ENCODE measurements around the gene LEP. TPM values are rescaled to one million over a fixed set of nuclear protein-coding genes. Genes with fewer than 3 reads are reported as not detected.

LEP gene
- total and polyA plus RNA-seq, 2 donors (not counting 1 experiment from before 2014, with no cell fraction given), result not detected

DNA sequence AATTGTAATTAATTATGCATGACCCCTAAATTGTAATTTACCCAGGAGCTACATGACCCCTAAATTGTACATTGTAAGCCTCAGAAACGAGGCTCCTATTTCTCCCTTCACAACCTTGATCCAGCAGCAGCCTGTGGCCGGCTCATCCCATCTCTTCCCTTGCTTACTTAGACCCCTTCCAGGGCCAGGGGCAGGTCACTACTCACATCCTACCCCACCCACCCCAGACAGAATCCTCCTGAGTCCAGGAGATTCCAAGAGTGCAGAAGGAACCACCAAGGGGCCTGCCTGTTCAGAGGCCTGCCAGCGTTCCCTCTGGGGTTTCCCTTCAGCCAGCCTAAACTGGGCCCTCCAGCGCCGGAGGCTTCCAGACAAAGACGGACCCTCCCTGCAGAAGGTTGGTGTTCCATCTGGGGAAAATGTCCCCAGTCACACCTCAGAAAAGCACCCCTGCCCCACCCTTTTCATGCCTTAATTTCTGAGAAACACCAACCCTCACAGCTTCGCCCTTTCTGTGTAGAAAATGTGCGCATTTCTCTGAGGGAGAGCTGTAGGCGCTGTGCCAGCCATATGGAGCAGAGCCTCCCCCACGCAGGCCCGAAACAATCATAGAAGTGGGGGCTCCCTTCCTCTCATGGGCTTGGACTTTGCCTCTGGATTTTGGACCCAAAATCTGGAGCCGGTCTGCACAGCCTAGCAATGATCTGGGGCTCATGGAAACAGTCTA, 19.2 kb downstream of the LEP start:
- DNase-seq (no peak), ATAC-seq (ENCODE audit: low read depth) (no peak)
- Histone ChIP-seq H3K79me2 (ENCODE audit: control insufficient read depth, insufficient read depth, low read length) (no peaks in the 10 kb centered on the region), H2AFZ (ENCODE audit: insufficient read depth, low read depth, low read length, poor library complexity, severe bottlenecking) (no peak overlapping the region), H3K36me3 (replicated peaks in 1 of 2; ENCODE audit: control extremely low read depth in 1 of 2, control insufficient read depth in 1 of 2, extremely low read depth in 1 of 2, insufficient read depth in 2 of 2, low read length in 1 of 2) (no peaks in the 10 kb centered on the region), H3K9ac (ENCODE audit: low read length) (no peak overlapping the region), H3K4me1 (ENCODE audit: control insufficient read depth in 2 of 2, insufficient read depth in 2 of 2, low read length in 2 of 2) (no peaks in the 10 kb centered on the region), H3K9me3 (ENCODE audit: control extremely low read depth in 1 of 3, control insufficient read depth in 2 of 3, insufficient read depth in 1 of 3, low read length in 2 of 3) (no peaks in the 10 kb centered on the region), H3K27ac (ENCODE audit: low read length in 2 of 2) (no peak overlapping the region), H3K4me2 (replicated peaks; ENCODE audit: low read depth, low read length, poor library complexity, severe bottlenecking) (no peak overlapping the region), H3K27me3 (replicated peaks in 1 of 4; ENCODE audit: control extremely low read depth in 1 of 4, control insufficient read depth in 3 of 4, insufficient read depth in 4 of 4, low read length in 3 of 4) (peaks cover 0 to 7% (median 0%) of the 10 kb centered on the region in 4 experiments), H4K20me1 (ENCODE audit: control insufficient read depth, insufficient read depth, low read length, poor library complexity, severe bottlenecking) (no peaks in the 10 kb centered on the region), H3K4me3 (ENCODE audit: control extremely low read depth in 1 of 5, extremely low read depth in 1 of 5, insufficient read depth in 1 of 5, low read depth in 2 of 5, low read length in 4 of 5) (no peak overlapping the region)
- ChIA-PET POLR2A (no interaction called here), CTCF (no interaction called here)
- intact Hi-C loops (cut with micrococcal nuclease), result no loop called here
- WGBS (ENCODE audit: insufficient coverage), result 89% methylated on average over 6 of the region's 12 CpGs
- no peak for TF ChIP-seq EZH2 (IDR thresholded peaks at IDR 0.05; ENCODE audit: borderline replicate concordance, insufficient read depth, low read depth, low read length, poor library complexity, severe bottlenecking)
- no peak for TF ChIP-seq CTCF (IDR thresholded peaks at IDR 0.05)
- Mint-ChIP-seq H3K4me3 (no peak overlapping the region), H3K27me3 (peaks cover 19% of the 10 kb centered on the region), H3K4me1 (no peaks in the 10 kb centered on the region), H3K9me3 (ENCODE audit: insufficient read depth) (no peaks in the 10 kb centered on the region), H3K27ac (no peak overlapping the region)

GRCh38 chr7:128262273-128263028, 21.4 kb downstream of the LEP start:
- no peaks in the 10 kb centered on the region for H3K79me2 ChIP-seq (ENCODE audit: control insufficient read depth, insufficient read depth, low read length)
- Mint-ChIP-seq H3K27me3 (peaks cover 21% of the 10 kb centered on the region), H3K27ac (no peak overlapping the region), H3K4me1 (no peaks in the 10 kb centered on the region), H3K4me3 (no peak overlapping the region), H3K9me3 (ENCODE audit: insufficient read depth) (no peaks in the 10 kb centered on the region)
- no peak overlapping the region for H3K27ac ChIP-seq (ENCODE audit: low read length in 2 of 2)
- no peak for ATAC-seq (ENCODE audit: low read depth)
- no peaks in the 10 kb centered on the region for H4K20me1 ChIP-seq (ENCODE audit: control insufficient read depth, insufficient read depth, low read length, poor library complexity, severe bottlenecking)
- no peak overlapping the region for H3K4me2 ChIP-seq (replicated peaks; ENCODE audit: low read depth, low read length, poor library complexity, severe bottlenecking)
- no peak for DNase-seq
- no peak overlapping the region for H3K9ac ChIP-seq (ENCODE audit: low read length)
- no peak overlapping the region for H2AFZ ChIP-seq (ENCODE audit: insufficient read depth, low read depth, low read length, poor library complexity, severe bottlenecking)
- H3K9me3 ChIP-seq (ENCODE audit: control extremely low read depth in 1 of 3, control insufficient read depth in 2 of 3, insufficient read depth in 1 of 3, low read length in 2 of 3), result no peaks in the 10 kb centered on the region
- TF ChIP-seq EZH2 (IDR thresholded peaks at IDR 0.05; ENCODE audit: borderline replicate concordance, insufficient read depth, low read depth, low read length, poor library complexity, severe bottlenecking), result no peak
- TF ChIP-seq CTCF (IDR thresholded peaks at IDR 0.05), result no peak
- POLR2A ChIA-PET, result no interaction called here
- H3K36me3 ChIP-seq (replicated peaks in 1 of 2; ENCODE audit: control extremely low read depth in 1 of 2, control insufficient read depth in 1 of 2, extremely low read depth in 1 of 2, insufficient read depth in 2 of 2, low read length in 1 of 2), result no peaks in the 10 kb centered on the region
- intact Hi-C loops (cut with micrococcal nuclease), result no loop called here
- peaks cover 0 to 9% (median 0%) of the 10 kb centered on the region in 4 experiments for H3K27me3 ChIP-seq (replicated peaks in 1 of 4; ENCODE audit: control extremely low read depth in 1 of 4, control insufficient read depth in 3 of 4, insufficient read depth in 4 of 4, low read length in 3 of 4)
- no peaks in the 10 kb centered on the region for H3K4me1 ChIP-seq (ENCODE audit: control insufficient read depth in 2 of 2, insufficient read depth in 2 of 2, low read length in 2 of 2)
- no peak overlapping the region for H3K4me3 ChIP-seq (ENCODE audit: control extremely low read depth in 1 of 5, extremely low read depth in 1 of 5, insufficient read depth in 1 of 5, low read depth in 2 of 5, low read length in 4 of 5)
- WGBS (ENCODE audit: insufficient coverage), result 96% methylated on average over 14 of the region's 15 CpGs
- CTCF ChIA-PET, result no interaction called here

Measured in B cell (primary cell).